HFF-Myc (cell line): ENCODE measurements around the gene BID.

ENCODE experiments used
- DNase-seq: peaks from one replicate; pipeline ENCODE4 v3.0.0-alpha.2; 2011; ENCODE audit warnings: low read depth; ENCODE audit errors: extremely low read depth
- H3K4me3 ChIP-seq: replicated peaks from 2 replicates; pipeline ENCODE4 v1.5.1; 2011; ENCODE audit warnings: low read depth, mild to moderate bottlenecking, control low read depth, low read length
- TF ChIP-seq, protein P1 (sequence below): IDR thresholded peaks from 2 replicates; pipeline ENCODE4 v1.5.1; 2012; ENCODE audit warnings: mild to moderate bottlenecking, low read depth, low read length, control low read depth; ENCODE audit errors: missing control alignments

The BID gene

DNA sequence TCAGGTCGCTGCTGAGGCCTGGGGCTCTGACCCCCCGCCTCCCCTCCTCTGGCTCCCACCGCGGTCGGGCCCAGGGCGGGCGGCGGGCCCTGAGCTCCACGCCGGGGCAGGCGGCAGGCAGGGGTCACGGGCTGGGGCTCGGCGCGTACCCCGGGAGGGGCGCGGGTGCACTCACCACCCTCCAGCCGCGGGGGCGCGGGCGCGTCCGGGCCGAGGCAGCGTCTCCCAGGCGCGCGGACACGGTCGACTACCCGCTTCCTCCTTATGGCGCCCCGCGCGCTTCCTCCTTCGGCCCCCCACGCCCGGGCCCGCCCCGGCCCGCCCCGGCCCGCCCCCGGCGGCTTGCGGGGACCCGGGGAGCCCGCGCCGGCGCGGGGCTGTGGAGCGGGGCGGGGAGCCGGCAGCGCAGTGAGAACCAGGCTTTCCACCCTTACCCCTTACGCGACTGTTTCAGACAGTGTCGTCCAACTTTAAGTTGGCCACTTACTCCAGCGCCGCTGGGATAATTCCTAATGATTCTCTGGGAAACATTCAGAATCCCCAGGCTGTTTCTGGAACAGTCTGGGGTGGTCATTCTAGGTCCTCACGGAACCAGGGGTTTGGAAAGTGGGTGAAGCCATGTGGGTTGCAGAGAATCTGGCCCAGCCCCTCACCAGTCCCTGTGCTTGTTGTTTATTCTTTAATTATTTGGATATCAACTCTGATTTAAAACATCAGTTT is at the start of gene BID:
BID (minus strand) TSS at position 264 of the 720 bp plus-strand sequence. CDS start 24,353 bp downstream, outside the sequence.
- no peak for DNase-seq
- TF ChIP-seq, protein P1, sequence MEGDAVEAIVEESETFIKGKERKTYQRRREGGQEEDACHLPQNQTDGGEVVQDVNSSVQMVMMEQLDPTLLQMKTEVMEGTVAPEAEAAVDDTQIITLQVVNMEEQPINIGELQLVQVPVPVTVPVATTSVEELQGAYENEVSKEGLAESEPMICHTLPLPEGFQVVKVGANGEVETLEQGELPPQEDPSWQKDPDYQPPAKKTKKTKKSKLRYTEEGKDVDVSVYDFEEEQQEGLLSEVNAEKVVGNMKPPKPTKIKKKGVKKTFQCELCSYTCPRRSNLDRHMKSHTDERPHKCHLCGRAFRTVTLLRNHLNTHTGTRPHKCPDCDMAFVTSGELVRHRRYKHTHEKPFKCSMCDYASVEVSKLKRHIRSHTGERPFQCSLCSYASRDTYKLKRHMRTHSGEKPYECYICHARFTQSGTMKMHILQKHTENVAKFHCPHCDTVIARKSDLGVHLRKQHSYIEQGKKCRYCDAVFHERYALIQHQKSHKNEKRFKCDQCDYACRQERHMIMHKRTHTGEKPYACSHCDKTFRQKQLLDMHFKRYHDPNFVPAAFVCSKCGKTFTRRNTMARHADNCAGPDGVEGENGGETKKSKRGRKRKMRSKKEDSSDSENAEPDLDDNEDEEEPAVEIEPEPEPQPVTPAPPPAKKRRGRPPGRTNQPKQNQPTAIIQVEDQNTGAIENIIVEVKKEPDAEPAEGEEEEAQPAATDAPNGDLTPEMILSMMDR, result no peak

DNA sequence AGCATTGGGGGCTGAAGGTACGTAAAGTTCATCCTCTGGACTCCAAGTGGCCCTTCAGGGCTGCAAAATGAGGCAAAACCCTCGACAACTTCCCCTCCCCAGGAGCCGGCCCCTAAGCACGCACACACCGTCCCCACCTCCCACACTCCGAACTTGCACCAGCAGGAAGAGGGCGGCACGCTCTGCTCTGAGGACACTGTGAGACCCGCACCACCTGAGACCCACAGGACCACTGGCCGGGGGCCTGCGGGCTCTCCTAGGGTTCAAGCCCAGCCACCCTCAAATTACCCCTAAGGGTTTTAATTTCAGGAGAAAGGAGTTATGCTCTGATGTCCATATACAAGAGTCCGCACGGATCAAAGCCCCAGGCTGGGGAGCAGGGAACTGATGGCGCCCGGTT is 49.7 kb upstream of the BID start:
- DNase-seq, result no peak

More for the DNA sequence above, at the start of gene BID:
- H3K4me3 ChIP-seq, result peak within 1 kb of the TSS; percentile 74

DNA sequence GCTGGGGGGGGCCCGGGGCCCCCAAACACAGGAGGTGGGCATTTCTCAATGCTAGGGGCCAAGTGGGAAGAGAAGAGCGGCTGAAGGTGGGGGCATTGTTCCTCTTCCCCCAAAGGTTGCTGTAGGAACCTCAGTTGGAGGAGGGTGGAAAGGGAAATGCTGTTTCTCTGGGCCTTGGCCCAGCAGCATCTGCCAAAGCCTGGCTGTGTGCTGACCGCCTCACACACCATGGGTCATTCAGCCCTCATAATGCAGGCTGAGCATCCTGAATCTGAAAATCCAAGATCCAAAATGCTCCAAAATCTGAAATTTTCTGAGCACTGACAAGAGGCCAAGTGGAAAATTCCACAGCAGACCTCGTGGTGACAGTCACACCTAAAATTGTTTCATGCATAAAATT is 49.0 kb upstream of the BID start:
- TF ChIP-seq, protein P1, result no peak
- no peak for DNase-seq
- no peak overlapping the region for H3K4me3 ChIP-seq

More for the DNA sequence above, 49.7 kb upstream of the BID start:
- no peak overlapping the region for H3K4me3 ChIP-seq
- TF ChIP-seq, protein P1, result no peak

DNA sequence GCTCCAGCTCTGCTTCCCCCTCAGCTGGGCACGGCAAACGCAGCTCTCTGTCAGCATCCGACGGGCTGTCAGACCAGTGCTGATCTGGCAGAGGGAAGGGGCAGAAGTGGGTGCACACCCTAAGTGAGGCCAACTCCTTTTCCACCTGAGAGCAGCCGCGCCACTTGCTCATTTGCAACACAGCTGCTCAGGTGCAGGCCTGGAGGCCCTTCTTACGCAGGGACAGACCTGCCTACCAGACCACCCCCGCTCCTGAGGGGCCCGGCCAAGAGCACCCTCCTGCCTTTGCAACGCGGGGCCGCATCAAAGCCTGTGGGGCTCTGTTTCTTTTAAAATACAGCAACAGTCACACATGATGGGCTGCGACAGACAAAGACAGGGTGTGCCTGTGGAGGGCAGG is 47.8 kb upstream of the BID start:
- no peak overlapping the region for H3K4me3 ChIP-seq
- DNase-seq, result no peak
- TF ChIP-seq, protein P1, result no peak

DNA sequence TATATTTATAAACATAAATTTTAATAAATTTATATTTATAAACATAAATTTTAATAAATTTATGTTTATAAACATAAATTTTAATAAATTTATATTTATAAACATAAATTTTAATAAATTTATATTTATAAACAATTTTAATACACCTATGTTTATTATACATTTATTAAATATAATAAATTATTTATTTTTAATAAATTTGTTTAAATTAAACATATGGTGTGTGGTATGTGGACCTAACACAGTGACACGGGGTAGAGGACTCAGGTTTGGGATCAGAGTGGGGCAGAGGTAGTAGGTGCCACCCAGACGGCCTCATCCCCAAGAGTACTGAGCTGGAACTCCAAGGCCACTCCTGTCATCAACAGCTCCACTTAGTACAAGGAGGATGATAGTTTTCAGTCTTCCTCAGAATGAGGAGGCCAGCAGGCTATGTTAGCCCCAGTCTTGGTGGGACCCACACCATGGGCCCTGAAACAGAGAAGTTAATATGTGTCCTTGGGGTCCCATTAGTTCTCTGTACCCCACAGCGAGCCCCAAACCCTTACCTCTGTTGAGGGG is 46.7 kb upstream of the BID start:
- H3K4me3 ChIP-seq, result no peak overlapping the region
- DNase-seq, result no peak
- TF ChIP-seq, protein P1, result no peak

DNA sequence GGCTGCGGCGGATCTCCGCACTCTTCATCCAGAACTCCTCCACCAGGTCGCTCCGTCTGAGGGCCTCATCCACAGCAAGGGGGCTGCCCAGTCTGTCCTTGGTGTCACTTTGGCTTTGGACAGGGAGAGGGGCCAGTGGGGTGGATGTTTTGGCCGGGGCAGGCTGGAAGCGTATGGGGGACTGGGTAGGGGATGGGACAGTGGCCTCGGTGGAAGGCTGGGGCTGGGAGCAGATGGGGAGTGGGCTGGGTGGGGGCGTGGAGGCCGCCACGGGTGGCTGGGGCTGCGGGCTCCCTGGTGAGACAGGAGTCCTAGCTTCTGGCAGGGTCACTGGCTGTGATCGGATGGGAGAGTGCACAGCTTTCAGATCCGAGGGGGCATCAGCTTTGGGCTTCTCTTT is 44.4 kb upstream of the BID start:
- DNase-seq, result no peak
- no peak overlapping the region for H3K4me3 ChIP-seq
- TF ChIP-seq, protein P1, result no peak
